ENCODE data around the gene HOXA13. TPM values are rescaled to one million over a fixed set of nuclear protein-coding genes. Genes with fewer than 3 reads are reported as not detected.

HOXA13 gene
- total and polyA plus RNA-seq, 2 donors (not counting 1 experiment from before 2014, with no cell fraction given), result not detected

- Mint-ChIP-seq H3K4me1 (peaks cover 22% of the 10 kb centered on the region), H3K4me3 (no peak overlapping the region), H3K27me3 (peaks cover 63% of the 10 kb centered on the region), H3K9me3 (ENCODE audit: insufficient read depth) (no peaks in the 10 kb centered on the region), H3K27ac (no peak overlapping the region)
- Histone ChIP-seq H3K4me2 (replicated peaks; ENCODE audit: low read depth, low read length, poor library complexity, severe bottlenecking) (no peak overlapping the region), H3K4me3 (ENCODE audit: control extremely low read depth in 1 of 5, extremely low read depth in 1 of 5, insufficient read depth in 1 of 5, low read depth in 2 of 5, low read length in 4 of 5) (no peak overlapping the region), H3K79me2 (ENCODE audit: control insufficient read depth, insufficient read depth, low read length) (no peaks in the 10 kb centered on the region), H4K20me1 (ENCODE audit: control insufficient read depth, insufficient read depth, low read length, poor library complexity, severe bottlenecking) (no peaks in the 10 kb centered on the region), H3K27me3 (replicated peaks in 1 of 4; ENCODE audit: control extremely low read depth in 1 of 4, control insufficient read depth in 3 of 4, insufficient read depth in 4 of 4, low read length in 3 of 4) (peaks cover 0 to 94% (median 77%) of the 10 kb centered on the region in 4 experiments), H3K9me3 (ENCODE audit: control extremely low read depth in 1 of 3, control insufficient read depth in 2 of 3, insufficient read depth in 1 of 3, low read length in 2 of 3) (peaks cover 0 to 53% (median 3%) of the 10 kb centered on the region in 3 donors), H3K9ac (ENCODE audit: low read length) (no peak overlapping the region), H3K27ac (ENCODE audit: low read length in 2 of 2) (no peak overlapping the region), H3K36me3 (replicated peaks in 1 of 2; ENCODE audit: control extremely low read depth in 1 of 2, control insufficient read depth in 1 of 2, extremely low read depth in 1 of 2, insufficient read depth in 2 of 2, low read length in 1 of 2) (no peaks in the 10 kb centered on the region), H2AFZ (ENCODE audit: insufficient read depth, low read depth, low read length, poor library complexity, severe bottlenecking) (no peak overlapping the region), H3K4me1 (ENCODE audit: control insufficient read depth in 2 of 2, insufficient read depth in 2 of 2, low read length in 2 of 2) (peaks cover 33 to 43% of the 10 kb centered on the region in 2 donors)
- POLR2A ChIA-PET, result interaction anchor here (0.5 kb wide), 1 partner anchor 1322 kb away, joined by 4 read pairs; no protein-coding TSS in a partner anchor
- WGBS (ENCODE audit: insufficient coverage), result 88% methylated on average over 6 of the region's 12 CpGs
- TF ChIP-seq EZH2 (IDR thresholded peaks at IDR 0.05; ENCODE audit: borderline replicate concordance, insufficient read depth, low read depth, low read length, poor library complexity, severe bottlenecking) (no peak), CTCF (IDR thresholded peaks at IDR 0.05) (no peak)
- CTCF ChIA-PET, result interaction anchor here (0.6 to 2.7 kb wide), 10 partner anchors 8 to 1288 kb away, joined by 3 to 15 read pairs (median 4); no protein-coding TSS in a partner anchor
- intact Hi-C loops (cut with micrococcal nuclease), result no loop called here
- ATAC-seq (ENCODE audit: low read depth), result no peak
- DNase-seq, result no peak
These were observed 19.2 kb downstream of the HOXA13 start for GRCh38 chr7:27180431-27181420.
